ENCODE results near the gene HDAC3.

The HDAC3 gene

GRCh38 chr5:141602606-141603005 lies 34.0 kb downstream of the HDAC3 start:
- H3K27ac ChIP-seq: no peak overlapping the region
- TF ChIP-seq, protein P1, sequence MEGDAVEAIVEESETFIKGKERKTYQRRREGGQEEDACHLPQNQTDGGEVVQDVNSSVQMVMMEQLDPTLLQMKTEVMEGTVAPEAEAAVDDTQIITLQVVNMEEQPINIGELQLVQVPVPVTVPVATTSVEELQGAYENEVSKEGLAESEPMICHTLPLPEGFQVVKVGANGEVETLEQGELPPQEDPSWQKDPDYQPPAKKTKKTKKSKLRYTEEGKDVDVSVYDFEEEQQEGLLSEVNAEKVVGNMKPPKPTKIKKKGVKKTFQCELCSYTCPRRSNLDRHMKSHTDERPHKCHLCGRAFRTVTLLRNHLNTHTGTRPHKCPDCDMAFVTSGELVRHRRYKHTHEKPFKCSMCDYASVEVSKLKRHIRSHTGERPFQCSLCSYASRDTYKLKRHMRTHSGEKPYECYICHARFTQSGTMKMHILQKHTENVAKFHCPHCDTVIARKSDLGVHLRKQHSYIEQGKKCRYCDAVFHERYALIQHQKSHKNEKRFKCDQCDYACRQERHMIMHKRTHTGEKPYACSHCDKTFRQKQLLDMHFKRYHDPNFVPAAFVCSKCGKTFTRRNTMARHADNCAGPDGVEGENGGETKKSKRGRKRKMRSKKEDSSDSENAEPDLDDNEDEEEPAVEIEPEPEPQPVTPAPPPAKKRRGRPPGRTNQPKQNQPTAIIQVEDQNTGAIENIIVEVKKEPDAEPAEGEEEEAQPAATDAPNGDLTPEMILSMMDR (IDR thresholded peaks at IDR 0.05): no peak
- no peak for TF ChIP-seq ZFX (IDR thresholded peaks at IDR 0.05; ENCODE audit: borderline replicate concordance)

DNA sequence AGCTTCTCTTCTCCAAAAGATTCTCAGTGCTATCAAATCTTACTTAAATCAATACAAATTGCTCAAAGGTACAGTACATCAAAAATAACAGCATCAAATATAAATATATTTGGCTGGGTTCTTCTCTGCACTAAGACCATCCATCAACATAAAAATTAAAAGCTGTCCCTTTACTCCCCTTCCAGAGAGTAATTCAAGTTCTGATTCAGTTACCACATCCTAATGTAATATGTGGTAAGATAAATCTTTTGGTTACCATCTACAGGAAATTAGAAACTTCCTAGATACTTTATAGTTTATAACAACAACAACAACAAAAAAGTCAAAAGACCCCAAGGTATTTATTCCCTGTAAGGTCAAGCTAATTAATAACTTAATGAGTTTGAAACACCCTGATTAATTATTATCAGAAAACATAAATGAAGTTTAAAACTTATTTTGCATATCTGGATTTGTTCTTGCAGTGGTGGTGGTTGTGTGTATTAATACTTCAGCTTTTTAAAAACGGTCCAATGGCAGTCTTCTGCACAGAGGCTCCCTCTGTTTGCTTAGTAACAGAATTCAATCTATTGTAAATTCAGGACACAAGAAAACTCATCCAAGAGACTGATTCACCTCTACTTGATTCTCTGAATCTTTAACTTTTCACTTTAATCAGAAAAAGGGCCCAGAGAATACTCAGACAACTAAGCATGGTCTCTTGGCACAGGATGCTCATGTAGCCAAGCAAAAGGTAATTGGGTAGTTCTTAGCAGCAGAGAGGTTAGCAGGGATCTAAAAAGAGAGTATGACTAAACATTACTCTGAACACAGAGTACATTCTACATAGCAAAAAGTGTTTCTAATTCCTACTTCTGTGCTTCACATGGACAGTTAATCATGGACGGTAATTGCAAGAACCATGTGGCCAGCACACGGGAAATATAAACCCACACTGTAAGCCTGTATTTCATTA lies 38.0 kb downstream of the HDAC3 start:
- peak overlapping the region; percentile 5; the same call in 1 of the 2 replicates for H3K27ac ChIP-seq
- TF ChIP-seq, protein P1 (IDR thresholded peaks at IDR 0.05): no peak
- TF ChIP-seq ZFX (IDR thresholded peaks at IDR 0.05; ENCODE audit: borderline replicate concordance): no peak

DNA sequence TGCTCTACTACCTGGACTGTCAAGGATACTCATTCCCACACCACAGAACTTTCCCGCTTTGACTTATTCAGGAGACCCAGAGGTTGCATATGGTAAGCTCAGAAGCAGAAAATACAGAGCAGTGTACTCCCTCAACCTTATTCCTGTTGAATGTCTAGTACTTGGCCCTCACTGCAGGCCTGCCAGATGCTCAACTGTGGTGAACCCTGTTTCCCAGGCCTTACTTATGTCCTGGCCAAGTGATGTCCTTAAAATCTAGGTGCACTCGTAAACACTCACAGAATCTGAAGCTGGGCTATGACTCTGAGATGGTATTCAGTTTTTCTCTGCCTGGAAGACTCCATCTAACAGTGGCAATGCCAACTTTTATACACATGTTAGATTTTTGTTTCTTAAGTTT lies 38.8 kb downstream of the HDAC3 start:
- no peak overlapping the region for H3K27ac ChIP-seq
- TF ChIP-seq ZFX (IDR thresholded peaks at IDR 0.05; ENCODE audit: borderline replicate concordance): no peak
- TF ChIP-seq, protein P1 (IDR thresholded peaks at IDR 0.05): no peak

DNA sequence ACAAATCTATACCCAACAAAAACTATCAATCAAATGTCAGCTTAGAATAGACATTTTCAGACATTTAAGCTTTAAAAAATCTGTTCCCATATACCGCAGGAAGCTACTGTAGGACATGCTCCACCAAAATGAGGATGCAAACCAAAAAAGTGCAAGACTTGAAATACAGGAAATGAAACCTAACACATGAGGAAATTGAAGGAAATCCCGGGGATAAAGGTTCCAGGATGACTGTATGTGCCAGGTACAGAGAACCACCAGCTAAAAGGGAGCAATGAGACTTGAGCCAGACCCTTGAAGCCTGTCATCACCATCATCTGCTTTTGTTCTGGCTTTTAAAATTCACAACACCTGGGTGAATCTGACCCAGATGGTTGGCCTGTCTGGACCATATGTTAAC lies 39.3 kb downstream of the HDAC3 start:
- TF ChIP-seq, protein P1 (IDR thresholded peaks at IDR 0.05): no peak
- no peak for TF ChIP-seq ZFX (IDR thresholded peaks at IDR 0.05; ENCODE audit: borderline replicate concordance)
- H3K27ac ChIP-seq: no peak overlapping the region

DNA sequence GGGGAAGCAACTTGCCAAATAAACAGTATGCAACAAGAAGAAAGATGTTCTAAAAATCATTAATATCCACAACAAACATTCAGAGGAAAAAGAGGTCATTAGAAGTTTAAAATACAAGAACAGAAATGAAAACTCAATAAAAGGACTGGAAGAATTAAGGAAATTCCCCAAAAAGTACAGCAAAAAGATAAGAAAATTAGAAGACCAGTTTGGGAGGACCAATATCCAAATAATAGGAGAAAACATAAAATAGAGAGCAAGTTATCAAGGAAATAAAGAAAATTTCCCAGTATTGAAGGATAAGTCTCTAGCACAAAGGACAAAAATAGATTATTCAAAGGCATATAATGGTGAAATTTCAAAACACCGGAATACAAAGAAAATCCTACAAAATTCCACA lies 39.8 kb downstream of the HDAC3 start:
- H3K27ac ChIP-seq: no peak overlapping the region
- TF ChIP-seq, protein P1 (IDR thresholded peaks at IDR 0.05): no peak
- TF ChIP-seq ZFX (IDR thresholded peaks at IDR 0.05; ENCODE audit: borderline replicate concordance): no peak

DNA sequence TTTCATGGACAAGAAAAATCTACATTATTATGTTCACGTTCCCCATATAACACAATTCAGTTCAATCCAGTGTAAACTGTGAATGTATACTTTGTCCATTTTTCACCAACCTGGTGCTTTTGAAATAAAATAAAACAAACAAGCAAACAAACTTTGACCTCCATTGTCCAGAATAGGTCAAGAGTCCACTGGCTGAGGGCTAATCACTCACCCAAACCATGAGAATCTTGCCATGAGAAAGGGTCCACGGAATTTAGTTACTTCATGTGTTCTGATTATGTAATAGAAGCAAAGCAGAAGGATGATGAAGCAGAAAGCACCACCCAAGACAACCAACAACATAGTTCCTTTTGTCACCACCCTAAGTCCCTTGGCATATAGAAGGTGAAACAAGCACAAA lies 46.5 kb downstream of the HDAC3 start:
- H3K27ac ChIP-seq: no peak overlapping the region
- TF ChIP-seq, protein P1 (IDR thresholded peaks at IDR 0.05): no peak
- no peak for TF ChIP-seq ZFX (IDR thresholded peaks at IDR 0.05; ENCODE audit: borderline replicate concordance)

- no peak overlapping the region for H3K27ac ChIP-seq
- TF ChIP-seq, protein P1 (IDR thresholded peaks at IDR 0.05): no peak
- TF ChIP-seq ZFX (IDR thresholded peaks at IDR 0.05; ENCODE audit: borderline replicate concordance): no peak
These were observed 50.4 kb downstream of the HDAC3 start for GRCh38 chr5:141586246-141586645.
